ENCODE measurements around the gene MEPCE. TPM values are rescaled to one million over a fixed set of nuclear protein-coding genes. Genes with fewer than 3 reads are reported as not detected.

MEPCE gene
- total and polyA plus RNA-seq, 4 donors, result 18.5 to 41.8 (median 39.0) TPM

DNA sequence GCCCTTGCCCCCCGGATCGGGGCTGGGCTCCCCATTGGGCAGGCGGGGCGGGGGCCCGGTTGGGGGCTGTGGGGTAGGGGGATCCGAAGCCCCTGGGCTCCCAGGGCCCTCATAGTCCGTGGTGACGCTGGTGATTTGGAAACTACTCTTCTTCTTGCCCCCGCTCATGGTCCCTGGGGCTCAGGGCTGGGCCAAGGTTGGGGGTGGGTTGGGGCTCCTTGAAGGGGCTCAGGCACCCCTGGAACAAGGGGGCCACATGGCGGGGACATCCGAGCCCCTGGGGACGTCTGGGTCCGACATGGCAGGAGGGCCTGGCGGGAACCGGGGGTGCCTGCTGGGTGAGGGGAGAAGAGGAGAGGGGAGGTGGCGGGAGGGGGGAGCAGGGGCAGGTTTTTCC lies 48.2 kb downstream of the MEPCE start:
- no peaks in the 10 kb centered on the region for H3K9me3 ChIP-seq (ENCODE audit: control insufficient read depth, insufficient read depth, low read length)
- 5% methylated on average over 14 of the region's 16 CpGs for WGBS (ENCODE audit: insufficient coverage)
- peaks cover 47% of the 10 kb centered on the region for H3K36me3 ChIP-seq (ENCODE audit: control insufficient read depth, insufficient read depth, low read length)
- H3K27ac ChIP-seq (ENCODE audit: low read depth, low read length), result peak overlapping the region; percentile 87
- H3K27me3 ChIP-seq (ENCODE audit: control insufficient read depth, insufficient read depth, low read length), result no peaks in the 10 kb centered on the region
- H3K4me1 ChIP-seq (ENCODE audit: control insufficient read depth, insufficient read depth, low read length), result peaks cover 63% of the 10 kb centered on the region
- DNase-seq (ENCODE audit: low read depth in 4 of 6, low spot score in 6 of 6), result no peak
- peak overlapping the region; percentile 97 for H3K4me3 ChIP-seq (ENCODE audit: low read depth, low read length)

DNA sequence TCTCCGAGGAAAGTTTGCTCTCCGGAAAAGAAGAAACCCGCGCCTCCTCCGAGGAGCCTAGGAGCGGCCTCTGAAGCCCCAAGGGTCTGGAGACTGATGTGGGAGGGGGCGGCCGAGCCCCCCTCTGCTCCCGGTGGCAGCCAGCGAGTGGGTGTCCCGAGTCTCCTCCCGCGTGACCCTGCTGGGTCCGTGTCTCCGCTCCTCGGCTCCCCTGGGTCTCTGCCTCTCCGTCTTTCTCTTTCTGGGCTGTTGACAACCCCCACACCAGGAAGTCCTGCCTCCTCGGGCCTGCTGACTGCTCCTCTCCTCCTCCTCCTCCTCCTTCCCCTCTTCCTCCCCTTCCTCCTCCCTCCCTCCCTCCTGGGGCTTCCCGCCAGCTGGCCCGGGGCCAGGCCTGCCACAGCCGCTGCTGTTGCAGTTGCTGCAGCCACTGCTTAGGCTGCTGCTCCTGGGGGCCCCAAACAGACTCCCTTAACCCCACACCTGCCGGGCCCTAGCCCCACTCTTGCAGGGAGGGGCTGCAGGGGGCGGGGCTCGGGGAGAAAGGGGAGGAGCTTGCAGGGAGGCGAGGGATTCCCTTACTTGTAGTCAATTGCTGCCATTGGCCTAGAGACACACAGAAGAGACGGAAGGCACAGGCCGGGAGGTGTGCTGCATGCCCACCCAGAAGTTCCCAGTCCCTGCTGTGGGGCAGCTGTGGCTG lies 49.5 kb downstream of the MEPCE start, which contains the start of gene TSC22D4:
Gene TSC22D4, minus strand, starts transcription at position 257 of the 703 bp plus-strand sequence. CDS start 1,176 bp downstream, outside the sequence.
- peak in 5 of 6 donors; percentile 83 to 97 (median 88) for DNase-seq (ENCODE audit: low read depth in 4 of 6, low spot score in 6 of 6)
- H3K27ac ChIP-seq (ENCODE audit: low read depth, low read length), result peak within 1 kb of the TSS; percentile 87
- peak within 1 kb of the TSS; percentile 97 for H3K4me3 ChIP-seq (ENCODE audit: low read depth, low read length)
- H3K9me3 ChIP-seq (ENCODE audit: control insufficient read depth, insufficient read depth, low read length), result no peaks in the 10 kb centered on the region
- H3K27me3 ChIP-seq (ENCODE audit: control insufficient read depth, insufficient read depth, low read length), result no peaks in the 10 kb centered on the region
- 0% methylated on average over 23 of the region's 27 CpGs for WGBS (ENCODE audit: insufficient coverage)
- H3K4me1 ChIP-seq (ENCODE audit: control insufficient read depth, insufficient read depth, low read length), result peaks cover 59% of the 10 kb centered on the region
- H3K36me3 ChIP-seq (ENCODE audit: control insufficient read depth, insufficient read depth, low read length), result peaks cover 34% of the 10 kb centered on the region

DNA sequence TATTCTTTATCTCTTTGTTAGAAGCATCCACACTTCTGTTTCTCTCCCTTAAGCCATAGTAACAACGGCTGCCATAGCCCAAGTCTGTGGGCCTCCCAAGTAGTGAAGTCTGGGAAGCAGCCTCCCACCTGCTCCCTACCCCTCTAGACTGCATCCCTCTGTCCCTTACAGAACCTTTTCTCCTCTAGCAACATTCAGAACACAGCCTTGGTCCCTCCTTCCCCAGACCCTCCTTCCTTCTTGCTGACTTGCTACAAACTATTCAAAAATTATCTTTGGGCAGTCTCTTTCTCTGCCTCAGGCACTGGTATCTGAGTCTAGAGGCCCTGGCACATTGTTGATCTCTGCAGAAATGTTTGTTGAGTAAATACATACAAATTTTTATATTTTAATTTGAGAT lies 51.8 kb downstream of the MEPCE start:
- Histone ChIP-seq H3K27me3 (ENCODE audit: control insufficient read depth, insufficient read depth, low read length) (no peaks in the 10 kb centered on the region), H3K4me3 (ENCODE audit: low read depth, low read length) (no peak overlapping the region), H3K36me3 (ENCODE audit: control insufficient read depth, insufficient read depth, low read length) (peaks cover 30% of the 10 kb centered on the region), H3K9me3 (ENCODE audit: control insufficient read depth, insufficient read depth, low read length) (no peaks in the 10 kb centered on the region), H3K27ac (ENCODE audit: low read depth, low read length) (no peak overlapping the region), H3K4me1 (ENCODE audit: control insufficient read depth, insufficient read depth, low read length) (peaks cover 62% of the 10 kb centered on the region)
- no peak for DNase-seq (ENCODE audit: low read depth in 4 of 6, low spot score in 6 of 6)
- WGBS (ENCODE audit: insufficient coverage), result 75% methylated on average over 1 of the region's 1 CpG

DNA sequence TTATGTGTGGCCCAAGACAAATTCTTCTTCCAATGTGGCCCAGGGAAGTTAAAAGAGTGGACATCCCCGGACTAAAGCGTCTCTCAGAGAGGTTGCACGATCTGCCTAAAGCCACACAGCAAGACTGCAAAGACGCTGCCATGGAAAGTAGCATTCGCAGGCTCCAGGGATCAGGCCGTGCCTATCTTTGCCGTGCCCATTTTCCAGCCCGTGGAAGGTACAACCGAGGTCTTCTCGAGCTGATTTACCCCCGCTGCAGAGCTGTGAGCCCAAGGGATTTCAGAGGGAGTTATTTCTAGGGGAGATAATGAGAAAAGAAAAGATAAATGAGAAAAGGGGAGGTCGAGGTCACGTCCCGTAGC lies 53.1 kb downstream of the MEPCE start:
- no peak overlapping the region for H3K27ac ChIP-seq (ENCODE audit: low read depth, low read length)
- H3K9me3 ChIP-seq (ENCODE audit: control insufficient read depth, insufficient read depth, low read length), result no peaks in the 10 kb centered on the region
- 44% methylated on average over 14 of the region's 14 CpGs for WGBS (ENCODE audit: insufficient coverage)
- peaks cover 31% of the 10 kb centered on the region for H3K36me3 ChIP-seq (ENCODE audit: control insufficient read depth, insufficient read depth, low read length)
- H3K4me1 ChIP-seq (ENCODE audit: control insufficient read depth, insufficient read depth, low read length), result peaks cover 57% of the 10 kb centered on the region
- no peak for DNase-seq (ENCODE audit: low read depth in 4 of 6, low spot score in 6 of 6)
- peak overlapping the region; percentile 52 for H3K4me3 ChIP-seq (ENCODE audit: low read depth, low read length)
- H3K27me3 ChIP-seq (ENCODE audit: control insufficient read depth, insufficient read depth, low read length), result no peaks in the 10 kb centered on the region

DNA sequence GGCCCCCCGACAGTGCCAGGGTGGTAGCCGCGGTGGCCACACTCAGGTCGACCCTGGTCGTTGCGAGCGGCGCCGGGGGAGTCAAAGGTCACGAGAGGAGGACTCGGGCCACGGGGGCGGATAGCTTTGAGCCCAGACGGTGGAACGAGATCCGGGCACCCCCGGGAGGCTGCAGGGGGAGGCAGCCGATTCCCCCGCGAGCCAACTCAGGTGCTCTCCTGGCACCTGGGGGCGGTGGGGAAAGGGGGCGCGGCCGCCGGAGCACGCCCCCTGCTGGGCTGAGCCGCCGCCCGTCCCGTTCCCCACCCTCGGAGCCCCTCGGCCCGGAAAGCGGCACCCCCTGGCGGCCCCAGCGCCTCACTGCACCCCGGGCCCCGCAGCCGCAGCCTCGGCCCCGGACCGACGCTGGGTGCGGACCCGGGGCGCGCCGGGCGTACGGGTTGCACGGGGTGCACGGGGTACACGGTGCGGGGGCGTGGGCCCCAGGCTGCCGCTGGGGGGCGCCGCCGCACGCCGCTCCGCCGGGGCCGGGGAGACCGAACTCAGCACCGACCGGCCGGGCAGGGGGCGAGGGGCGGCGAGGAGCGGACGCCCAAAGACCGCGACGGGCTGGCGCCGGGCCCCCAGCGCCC lies 53.6 kb downstream of the MEPCE start:
- Histone ChIP-seq H3K27me3 (ENCODE audit: control insufficient read depth, insufficient read depth, low read length) (no peaks in the 10 kb centered on the region), H3K27ac (ENCODE audit: low read depth, low read length) (no peak overlapping the region), H3K36me3 (ENCODE audit: control insufficient read depth, insufficient read depth, low read length) (peaks cover 36% of the 10 kb centered on the region), H3K9me3 (ENCODE audit: control insufficient read depth, insufficient read depth, low read length) (no peaks in the 10 kb centered on the region), H3K4me3 (ENCODE audit: low read depth, low read length) (peak overlapping the region; percentile 52), H3K4me1 (ENCODE audit: control insufficient read depth, insufficient read depth, low read length) (peaks cover 52% of the 10 kb centered on the region)
- DNase-seq (ENCODE audit: low read depth in 4 of 6, low spot score in 6 of 6), result peak in 2 of 6 donors; percentile 85 to 87
- WGBS (ENCODE audit: insufficient coverage), result under 1% methylated on average over 79 of the region's 79 CpGs

Other genes starting within 250 kb of the MEPCE start
- gene PVRIG, start 209.9 kb upstream of the MEPCE start, total RNA-seq, result not detected
- gene PVRIG, start 209.9 kb upstream of the MEPCE start, polyA plus RNA-seq (ENCODE audit: insufficient read length in 2 of 2), result 10 to 100 TPM; 11.6 to 13.5 TPM
- gene SPDYE3, start 122.1 kb upstream of the MEPCE start, total RNA-seq, result not detected
- gene SPDYE3, start 122.1 kb upstream of the MEPCE start, polyA plus RNA-seq (ENCODE audit: insufficient read length in 2 of 2), result 10 to 100 TPM in 1 of 2 donors, 1 to 10 TPM in 1; 8.8 to 16.0 TPM
- 10 to 100 TPM in 1 of 2 donors, 1 to 10 TPM in 1; 9.6 to 27.1 TPM for gene PILRB, start 71.7 kb upstream of the MEPCE start, total RNA-seq
- 10 to 100 TPM; 37.6 to 50.2 TPM for gene PILRB, start 71.7 kb upstream of the MEPCE start, polyA plus RNA-seq (ENCODE audit: insufficient read length in 2 of 2)
- 1 to 10 TPM; 4.1 to 4.3 TPM for gene PILRA, start 56.3 kb upstream of the MEPCE start, total RNA-seq
- 10 to 100 TPM in 1 of 2 donors, 1 to 10 TPM in 1; 6.6 to 10.6 TPM for gene PILRA, start 56.3 kb upstream of the MEPCE start, polyA plus RNA-seq (ENCODE audit: insufficient read length in 2 of 2)
- 1 to 10 TPM; 5.1 to 7.7 TPM for gene ZCWPW1, start 1.1 kb upstream of the MEPCE start, total RNA-seq
- gene ZCWPW1, start 1.1 kb upstream of the MEPCE start, polyA plus RNA-seq (ENCODE audit: insufficient read length in 2 of 2), result 1 to 10 TPM; 6.6 to 8.0 TPM
- gene PPP1R35, start 6.7 kb downstream of the MEPCE start, total RNA-seq, result 10 to 100 TPM in 1 of 2 donors, 1 to 10 TPM in 1; 5.3 to 20.4 TPM
- 10 to 100 TPM; 17.2 to 24.4 TPM for gene PPP1R35, start 6.7 kb downstream of the MEPCE start, polyA plus RNA-seq (ENCODE audit: insufficient read length in 2 of 2)
- gene SPACDR, start 34.4 kb downstream of the MEPCE start, total RNA-seq, result 1 to 10 TPM; 2.0 to 2.1 TPM
- 10 to 100 TPM in 1 of 2 donors, 1 to 10 TPM in 1; 6.5 to 12.0 TPM for gene SPACDR, start 34.4 kb downstream of the MEPCE start, polyA plus RNA-seq (ENCODE audit: insufficient read length in 2 of 2)
- gene TSC22D4, start 49.4 kb downstream of the MEPCE start, total RNA-seq, result 100 to 1,000 TPM in 1 of 2 donors, 10 to 100 TPM in 1; 67.4 to 141 TPM
- gene TSC22D4, start 49.4 kb downstream of the MEPCE start, polyA plus RNA-seq (ENCODE audit: insufficient read length in 2 of 2), result 100 to 1,000 TPM; 326 to 376 TPM
- gene NYAP1, start 54.1 kb downstream of the MEPCE start, total RNA-seq, result 10 to 100 TPM; 12.0 to 12.6 TPM
- 10 to 100 TPM; 62.2 to 63.4 TPM for gene NYAP1, start 54.1 kb downstream of the MEPCE start, polyA plus RNA-seq (ENCODE audit: insufficient read length in 2 of 2)
- gene AGFG2, start 109.4 kb downstream of the MEPCE start, total RNA-seq, result 10 to 100 TPM; 10.6 to 16.1 TPM
- 10 to 100 TPM; 18.3 to 21.0 TPM for gene AGFG2, start 109.4 kb downstream of the MEPCE start, polyA plus RNA-seq (ENCODE audit: insufficient read length in 2 of 2)
- 1 to 10 TPM in 1 of 2 donors, not detected in 1; 1.9 TPM for gene SAP25, start 144.1 kb downstream of the MEPCE start, total RNA-seq
- gene SAP25, start 144.1 kb downstream of the MEPCE start, polyA plus RNA-seq (ENCODE audit: insufficient read length in 2 of 2), result 1 to 10 TPM; 3.4 to 9.8 TPM
- 10 to 100 TPM in 1 of 2 donors, 1 to 10 TPM in 1; 9.6 to 17.2 TPM for gene LRCH4, start 156.3 kb downstream of the MEPCE start, total RNA-seq
- 10 to 100 TPM; 41.0 to 61.3 TPM for gene LRCH4, start 156.3 kb downstream of the MEPCE start, polyA plus RNA-seq (ENCODE audit: insufficient read length in 2 of 2)
- 1 to 10 TPM in 1 of 2 donors, under 1 TPM in 1; 0.40 to 2.0 TPM for gene FBXO24, start 156.5 kb downstream of the MEPCE start, total RNA-seq
- 1 to 10 TPM in 1 of 2 donors, under 1 TPM in 1; 0.95 to 2.6 TPM for gene FBXO24, start 156.5 kb downstream of the MEPCE start, polyA plus RNA-seq (ENCODE audit: insufficient read length in 2 of 2)
- gene PCOLCE, start 172.5 kb downstream of the MEPCE start, total RNA-seq, result 100 to 1,000 TPM in 1 of 2 donors, 10 to 100 TPM in 1; 71.6 to 201 TPM
- gene PCOLCE, start 172.5 kb downstream of the MEPCE start, polyA plus RNA-seq (ENCODE audit: insufficient read length in 2 of 2), result 100 to 1,000 TPM in 1 of 2 donors, 10 to 100 TPM in 1; 97.7 to 180 TPM
- 10 to 100 TPM in 1 of 2 donors, 1 to 10 TPM in 1; 8.9 to 15.2 TPM for gene MOSPD3, start 182.7 kb downstream of the MEPCE start, total RNA-seq
- gene MOSPD3, start 182.7 kb downstream of the MEPCE start, polyA plus RNA-seq (ENCODE audit: insufficient read length in 2 of 2), result 10 to 100 TPM; 51.3 to 54.7 TPM
- gene TFR2, start 211.7 kb downstream of the MEPCE start, total RNA-seq, result 1 to 10 TPM; 3.7 to 7.0 TPM
- 10 to 100 TPM; 16.9 to 17.9 TPM for gene TFR2, start 211.7 kb downstream of the MEPCE start, polyA plus RNA-seq (ENCODE audit: insufficient read length in 2 of 2)
- gene ACTL6B, start 226.6 kb downstream of the MEPCE start, total RNA-seq, result 10 to 100 TPM; 16.5 to 35.2 TPM
- 10 to 100 TPM; 83.1 to 89.8 TPM for gene ACTL6B, start 226.6 kb downstream of the MEPCE start, polyA plus RNA-seq (ENCODE audit: insufficient read length in 2 of 2)
- gene GNB2, start 243.9 kb downstream of the MEPCE start, total RNA-seq, result 10 to 100 TPM; 74.9 to 89.9 TPM
- gene GNB2, start 243.9 kb downstream of the MEPCE start, polyA plus RNA-seq (ENCODE audit: insufficient read length in 2 of 2), result 100 to 1,000 TPM; 340 to 353 TPM